HEK293 (cell line): ENCODE measurements around the gene PRKAG2.

ENCODE experiments used
- CTCF ChIA-PET: fragments of 350-600 bp; formaldehyde crosslinking; extraction: SDS; loops from one replicate; lab custom pipeline; 2021; ENCODE audit warnings: antibody characterized with exemption; lab: Yijun Ruan, JAX
- POLR2A ChIA-PET: fragments of 300-600 bp; formaldehyde crosslinking; extraction: SDS; loops from one replicate; lab custom pipeline; 2020; ENCODE audit warnings: antibody characterized with exemption, inconsistent platforms; lab: Yijun Ruan, JAX
- H3K27ac ChIP-seq: fragments of 200-500 bp; sonication (Bioruptor generic); 2 replicates; pipeline ENCODE4 v1.5.1; 2014; ENCODE audit warnings: low read depth, low read length, control low read depth, inconsistent platforms; ENCODE audit errors: extremely low read depth
- H3K36me3 ChIP-seq, 2 experiments: fragments of 200-500 bp in 1 of 2; sonication (Bioruptor generic) in 1 of 2; 1 replicate in 1 of 2; 2 replicates in 1 of 2; pipeline ENCODE4 v1.5.1; 2014 to 2017; ENCODE audit warnings: inconsistent platforms in 2 of 2, low read length in 2 of 2; ENCODE audit not compliant: control insufficient read depth in 2 of 2, insufficient read depth in 1 of 2
- H3K4me1 ChIP-seq: fragments of 200-500 bp; sonication (Bioruptor generic); 2 replicates; pipeline ENCODE4 v1.5.1; 2014; ENCODE audit warnings: mild to moderate bottlenecking, low read length, inconsistent platforms; ENCODE audit not compliant: control insufficient read depth, insufficient read depth
- H3K4me3 ChIP-seq: 2 replicates; pipeline ENCODE4 v1.5.1; 2011; ENCODE audit warnings: low read depth, mild to moderate bottlenecking, control low read depth, low read length, moderate library complexity
- H3K9me3 ChIP-seq: fragments of 200-500 bp; sonication (Bioruptor generic); 2 replicates; pipeline ENCODE4 v1.5.1; 2014; ENCODE audit warnings: low read depth, low read length, inconsistent platforms; ENCODE audit not compliant: control insufficient read depth, insufficient read depth
- OVOL3 ChIP-seq: fragments of 450-650 bp; formaldehyde crosslinking; IDR thresholded peaks from 2 replicates; pipeline ENCODE4 v1.5.1; 2016; ENCODE audit warnings: missing biosample characterization, missing genetic modification characterization
- REPIN1 ChIP-seq: fragments of 450-650 bp; formaldehyde crosslinking; IDR thresholded peaks from 2 replicates; pipeline ENCODE4 v1.5.1; 2017; ENCODE audit warnings: missing biosample characterization, missing genetic modification characterization, low read depth
- SALL2 ChIP-seq: fragments of 450-650 bp; formaldehyde crosslinking; IDR thresholded peaks from 2 replicates; pipeline ENCODE4 v1.5.0; 2017; ENCODE audit warnings: missing biosample characterization, mild to moderate bottlenecking, missing genetic modification characterization, borderline replicate concordance
- TCF7L2 ChIP-seq: IDR thresholded peaks from 2 replicates; pipeline ENCODE4 v1.6.1; 2011; ENCODE audit warnings: low read depth, mild to moderate bottlenecking, inconsistent platforms, low read length, moderate library complexity, borderline replicate concordance
- ZBTB7A ChIP-seq: fragments of 450-650 bp; formaldehyde crosslinking; IDR thresholded peaks from 2 replicates; pipeline ENCODE4 v1.5.1; 2016; ENCODE audit warnings: low read depth, missing biosample characterization, missing genetic modification characterization
- ZNF140 ChIP-seq: fragments of 450-650 bp; formaldehyde crosslinking; IDR thresholded peaks from 2 replicates; pipeline ENCODE4 v1.5.1; 2016; ENCODE audit warnings: missing biosample characterization, missing genetic modification characterization
- ZNF155 ChIP-seq: fragments of 450-650 bp; formaldehyde crosslinking; IDR thresholded peaks from 2 replicates; pipeline ENCODE4 v1.5.1; 2016; ENCODE audit warnings: missing biosample characterization, missing genetic modification characterization
- ZNF157 ChIP-seq: fragments of 450-650 bp; formaldehyde crosslinking; IDR thresholded peaks from 2 replicates; pipeline ENCODE4 v1.5.1; 2016; ENCODE audit warnings: missing biosample characterization, missing genetic modification characterization
- ZNF23 ChIP-seq: fragments of 450-650 bp; formaldehyde crosslinking; IDR thresholded peaks from 2 replicates; pipeline ENCODE4 v1.5.1; 2016; ENCODE audit warnings: missing biosample characterization, missing genetic modification characterization, borderline replicate concordance
- ZNF274 ChIP-seq, 2 experiments: fragments of 200-500 bp in 1 of 2; fragments of 450-650 bp in 1 of 2; sonication (Bioruptor generic) in 1 of 2; formaldehyde crosslinking in 1 of 2; IDR thresholded peaks; 2 replicates each; pipeline versions ENCODE4 v1.5.1 to v1.6.1; 2014 to 2016; ENCODE audit warnings: borderline replicate concordance in 1 of 2, inconsistent platforms in 1 of 2, low read length in 1 of 2, missing biosample characterization in 1 of 2, missing genetic modification characterization in 1 of 2
- ZNF302 ChIP-seq: fragments of 450-650 bp; formaldehyde crosslinking; IDR thresholded peaks from 2 replicates; pipeline ENCODE4 v1.5.1; 2016; ENCODE audit warnings: missing biosample characterization, missing genetic modification characterization, low read depth
- ZNF311 ChIP-seq: fragments of 450-650 bp; formaldehyde crosslinking; IDR thresholded peaks from 2 replicates; pipeline ENCODE4 v1.5.1; 2017; ENCODE audit warnings: missing biosample characterization, missing genetic modification characterization, borderline replicate concordance
- ZNF37A ChIP-seq: fragments of 450-650 bp; IDR thresholded peaks from 2 replicates; pipeline ENCODE4 v1.5.1; 2018; ENCODE audit warnings: missing biosample characterization, missing genetic modification characterization
- ZNF426 ChIP-seq: fragments of 450-650 bp; formaldehyde crosslinking; IDR thresholded peaks from 2 replicates; pipeline ENCODE4 v1.5.1; 2017; ENCODE audit warnings: missing biosample characterization, missing genetic modification characterization, mild to moderate bottlenecking, inconsistent platforms, moderate library complexity
- ZNF501 ChIP-seq: fragments of 450-650 bp; formaldehyde crosslinking; IDR thresholded peaks from 2 replicates; pipeline ENCODE4 v1.5.1; 2016; ENCODE audit warnings: missing biosample characterization, missing genetic modification characterization
- ZNF555 ChIP-seq: fragments of 450-650 bp; formaldehyde crosslinking; conservative IDR thresholded peaks from 2 replicates; pipeline ENCODE4 v1.5.1; 2017; ENCODE audit warnings: missing biosample characterization, mild to moderate bottlenecking, missing genetic modification characterization, inconsistent platforms
- ZNF623 ChIP-seq: fragments of 450-650 bp; formaldehyde crosslinking; IDR thresholded peaks from 2 replicates; pipeline ENCODE4 v1.5.1; 2016; ENCODE audit warnings: missing biosample characterization, missing genetic modification characterization
- ZNF629 ChIP-seq: fragments of 450-650 bp; formaldehyde crosslinking; IDR thresholded peaks from 2 replicates; pipeline ENCODE4 v1.5.1; 2017; ENCODE audit warnings: missing biosample characterization, missing genetic modification characterization
- TF ChIP-seq, protein P1 (sequence below): sonication (generic); formaldehyde crosslinking; IDR thresholded peaks from 2 replicates; pipeline ENCODE4 v1.8.1; 2022; ENCODE audit warnings: mild to moderate bottlenecking, moderate library complexity, missing genetic modification reagents
- TF ChIP-seq, protein P2 (sequence below): fragments of 450-650 bp; formaldehyde crosslinking; IDR thresholded peaks from 2 replicates; pipeline ENCODE4 v1.5.0; 2017; ENCODE audit warnings: missing biosample characterization, missing genetic modification characterization, borderline replicate concordance
- TF ChIP-seq, protein P3 (sequence below): fragments of 450-650 bp; formaldehyde crosslinking; IDR thresholded peaks from 2 replicates; pipeline ENCODE4 v1.5.1; 2016; ENCODE audit warnings: missing biosample characterization, missing genetic modification characterization
- TF ChIP-seq, protein P4 (sequence below): IDR thresholded peaks from 2 replicates; pipeline ENCODE4 v1.6.1; 2011; ENCODE audit warnings: mild to moderate bottlenecking, low read depth, low read length, borderline replicate concordance
- TF ChIP-seq, protein P5 (sequence below): fragments of 450-650 bp; formaldehyde crosslinking; IDR thresholded peaks from 2 replicates; pipeline ENCODE4 v1.5.1; 2016; ENCODE audit warnings: missing biosample characterization, missing genetic modification characterization, borderline replicate concordance

PRKAG2 gene

DNA sequence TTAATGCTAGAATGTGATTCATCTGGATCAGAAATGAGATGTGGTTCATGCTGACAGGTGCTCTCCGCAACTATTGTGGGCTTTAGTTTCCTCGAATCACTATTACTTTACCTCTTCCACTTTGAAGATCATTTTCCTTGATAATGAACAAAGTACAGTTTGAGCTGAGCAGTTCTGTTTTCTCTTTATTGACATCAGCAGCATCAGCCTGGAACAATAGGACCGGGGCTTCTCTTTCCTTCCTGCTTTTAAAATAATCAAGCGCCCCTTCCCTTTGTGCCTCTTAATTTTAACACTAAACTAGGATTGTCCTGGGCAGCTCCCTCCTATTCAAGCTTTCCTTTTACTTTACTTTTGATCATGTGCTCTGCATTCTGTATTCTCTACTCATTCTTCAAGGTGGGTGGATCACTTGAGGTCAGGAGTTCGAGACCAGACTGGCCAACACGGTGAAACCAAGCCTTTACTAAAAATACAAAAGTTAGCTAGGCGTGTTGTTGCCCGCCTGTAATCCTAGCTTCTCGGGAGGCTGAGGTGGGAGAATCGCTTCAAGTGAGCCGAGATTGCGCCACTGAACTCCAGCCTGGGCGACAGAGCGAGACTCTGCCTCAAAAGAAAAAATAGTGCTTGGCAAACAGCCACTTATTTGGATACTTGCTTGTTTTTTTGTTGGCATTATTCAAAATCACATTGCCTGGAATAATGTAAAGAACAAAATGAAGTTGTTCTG, 290.2 kb downstream of the PRKAG2 start:
- no peak for TF ChIP-seq REPIN1 (tag by site-specific recombination)
- no peak for TF ChIP-seq ZNF274 (IDR thresholded peaks at IDR 0.05; ENCODE audit: low read length)
- TF ChIP-seq ZNF274 (tag by site-specific recombination; IDR thresholded peaks at IDR 0.05; ENCODE audit: borderline replicate concordance) = no peak
- TF ChIP-seq, protein P1, sequence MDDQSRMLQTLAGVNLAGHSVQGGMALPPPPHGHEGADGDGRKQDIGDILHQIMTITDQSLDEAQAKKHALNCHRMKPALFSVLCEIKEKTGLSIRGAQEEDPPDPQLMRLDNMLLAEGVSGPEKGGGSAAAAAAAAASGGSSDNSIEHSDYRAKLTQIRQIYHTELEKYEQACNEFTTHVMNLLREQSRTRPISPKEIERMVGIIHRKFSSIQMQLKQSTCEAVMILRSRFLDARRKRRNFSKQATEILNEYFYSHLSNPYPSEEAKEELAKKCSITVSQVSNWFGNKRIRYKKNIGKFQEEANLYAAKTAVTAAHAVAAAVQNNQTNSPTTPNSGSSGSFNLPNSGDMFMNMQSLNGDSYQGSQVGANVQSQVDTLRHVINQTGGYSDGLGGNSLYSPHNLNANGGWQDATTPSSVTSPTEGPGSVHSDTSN (CRISPR knock-in tag) = no peak
- TF ChIP-seq OVOL3 = no peak
- TF ChIP-seq ZNF426 (tag by site-specific recombination) = no peak
- TF ChIP-seq, protein P2, sequence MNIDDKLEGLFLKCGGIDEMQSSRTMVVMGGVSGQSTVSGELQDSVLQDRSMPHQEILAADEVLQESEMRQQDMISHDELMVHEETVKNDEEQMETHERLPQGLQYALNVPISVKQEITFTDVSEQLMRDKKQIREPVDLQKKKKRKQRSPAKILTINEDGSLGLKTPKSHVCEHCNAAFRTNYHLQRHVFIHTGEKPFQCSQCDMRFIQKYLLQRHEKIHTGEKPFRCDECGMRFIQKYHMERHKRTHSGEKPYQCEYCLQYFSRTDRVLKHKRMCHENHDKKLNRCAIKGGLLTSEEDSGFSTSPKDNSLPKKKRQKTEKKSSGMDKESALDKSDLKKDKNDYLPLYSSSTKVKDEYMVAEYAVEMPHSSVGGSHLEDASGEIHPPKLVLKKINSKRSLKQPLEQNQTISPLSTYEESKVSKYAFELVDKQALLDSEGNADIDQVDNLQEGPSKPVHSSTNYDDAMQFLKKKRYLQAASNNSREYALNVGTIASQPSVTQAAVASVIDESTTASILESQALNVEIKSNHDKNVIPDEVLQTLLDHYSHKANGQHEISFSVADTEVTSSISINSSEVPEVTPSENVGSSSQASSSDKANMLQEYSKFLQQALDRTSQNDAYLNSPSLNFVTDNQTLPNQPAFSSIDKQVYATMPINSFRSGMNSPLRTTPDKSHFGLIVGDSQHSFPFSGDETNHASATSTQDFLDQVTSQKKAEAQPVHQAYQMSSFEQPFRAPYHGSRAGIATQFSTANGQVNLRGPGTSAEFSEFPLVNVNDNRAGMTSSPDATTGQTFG = no peak
- TF ChIP-seq, all 188 proteins: peak for 0
- H3K9me3 ChIP-seq = no peaks in the 10 kb centered on the region
- no peak overlapping the region for H3K4me3 ChIP-seq
- CTCF ChIA-PET = interaction anchor here (0.6 kb wide), 1 partner anchor 119 kb away, joined by 3 read pairs; no protein-coding TSS in a partner anchor
- peaks cover 0 to 13% of the 10 kb centered on the region in 2 experiments; a peak in 1 of 3 replicates for H3K36me3 ChIP-seq
- H3K27ac ChIP-seq = no peak overlapping the region
- POLR2A ChIA-PET = no interaction called here
- H3K4me1 ChIP-seq = no peaks in the 10 kb centered on the region

DNA sequence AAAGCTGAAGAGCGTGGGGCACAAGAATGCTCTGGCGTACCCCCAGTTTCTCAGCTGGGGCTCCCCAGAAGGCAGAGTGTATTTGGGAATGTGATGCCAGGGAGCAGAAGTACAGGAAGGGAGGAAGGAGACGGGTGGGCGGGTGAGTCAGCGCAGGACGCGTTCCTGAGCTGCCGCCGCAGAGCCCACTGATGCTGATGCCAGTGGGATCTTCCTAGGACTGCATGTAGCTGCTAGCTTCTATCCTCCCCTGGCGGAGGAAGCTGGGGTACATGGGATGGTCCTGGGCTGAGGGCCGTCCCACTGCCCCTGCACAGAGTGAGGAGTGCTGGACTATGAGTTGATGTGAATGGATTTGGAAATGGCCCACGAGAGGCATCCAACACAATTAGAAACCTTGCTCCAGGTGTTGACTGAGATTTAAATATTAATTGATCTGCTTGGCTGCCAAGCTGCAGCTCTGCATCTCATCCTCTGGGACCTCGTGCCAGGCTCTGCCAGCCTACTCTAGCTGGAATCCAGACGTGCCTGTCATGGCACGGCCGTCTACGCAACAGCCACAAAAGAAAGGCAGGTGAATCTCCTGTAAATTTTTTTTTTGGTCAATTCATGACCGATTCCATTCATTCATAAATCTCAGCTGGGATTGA, 291.0 kb downstream of the PRKAG2 start:
- TF ChIP-seq ZNF37A = no peak
- TF ChIP-seq, protein P3, sequence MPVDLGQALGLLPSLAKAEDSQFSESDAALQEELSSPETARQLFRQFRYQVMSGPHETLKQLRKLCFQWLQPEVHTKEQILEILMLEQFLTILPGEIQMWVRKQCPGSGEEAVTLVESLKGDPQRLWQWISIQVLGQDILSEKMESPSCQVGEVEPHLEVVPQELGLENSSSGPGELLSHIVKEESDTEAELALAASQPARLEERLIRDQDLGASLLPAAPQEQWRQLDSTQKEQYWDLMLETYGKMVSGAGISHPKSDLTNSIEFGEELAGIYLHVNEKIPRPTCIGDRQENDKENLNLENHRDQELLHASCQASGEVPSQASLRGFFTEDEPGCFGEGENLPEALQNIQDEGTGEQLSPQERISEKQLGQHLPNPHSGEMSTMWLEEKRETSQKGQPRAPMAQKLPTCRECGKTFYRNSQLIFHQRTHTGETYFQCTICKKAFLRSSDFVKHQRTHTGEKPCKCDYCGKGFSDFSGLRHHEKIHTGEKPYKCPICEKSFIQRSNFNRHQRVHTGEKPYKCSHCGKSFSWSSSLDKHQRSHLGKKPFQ (tag by site-specific recombination) = no peak
- no peak for TF ChIP-seq ZNF157
- TF ChIP-seq ZNF311 = no peak
- TF ChIP-seq, protein P1 (CRISPR knock-in tag) = no peak
- TF ChIP-seq ZBTB7A (tag by site-specific recombination) = no peak
- no peak for TF ChIP-seq ZNF155 (tag by site-specific recombination)
- no peak for TF ChIP-seq ZNF555
- no peak for TF ChIP-seq ZNF623 (tag by site-specific recombination)
- TF ChIP-seq TCF7L2 = no peak
- no peak for TF ChIP-seq ZNF501 (tag by site-specific recombination)
- TF ChIP-seq, protein P4, sequence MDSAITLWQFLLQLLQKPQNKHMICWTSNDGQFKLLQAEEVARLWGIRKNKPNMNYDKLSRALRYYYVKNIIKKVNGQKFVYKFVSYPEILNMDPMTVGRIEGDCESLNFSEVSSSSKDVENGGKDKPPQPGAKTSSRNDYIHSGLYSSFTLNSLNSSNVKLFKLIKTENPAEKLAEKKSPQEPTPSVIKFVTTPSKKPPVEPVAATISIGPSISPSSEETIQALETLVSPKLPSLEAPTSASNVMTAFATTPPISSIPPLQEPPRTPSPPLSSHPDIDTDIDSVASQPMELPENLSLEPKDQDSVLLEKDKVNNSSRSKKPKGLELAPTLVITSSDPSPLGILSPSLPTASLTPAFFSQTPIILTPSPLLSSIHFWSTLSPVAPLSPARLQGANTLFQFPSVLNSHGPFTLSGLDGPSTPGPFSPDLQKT = no peak
- TF ChIP-seq SALL2 (tag by site-specific recombination) = no peak
- no peak for TF ChIP-seq ZNF629
- no peak for TF ChIP-seq ZNF140
- TF ChIP-seq ZNF23 (tag by site-specific recombination) = no peak
- TF ChIP-seq, protein P5, sequence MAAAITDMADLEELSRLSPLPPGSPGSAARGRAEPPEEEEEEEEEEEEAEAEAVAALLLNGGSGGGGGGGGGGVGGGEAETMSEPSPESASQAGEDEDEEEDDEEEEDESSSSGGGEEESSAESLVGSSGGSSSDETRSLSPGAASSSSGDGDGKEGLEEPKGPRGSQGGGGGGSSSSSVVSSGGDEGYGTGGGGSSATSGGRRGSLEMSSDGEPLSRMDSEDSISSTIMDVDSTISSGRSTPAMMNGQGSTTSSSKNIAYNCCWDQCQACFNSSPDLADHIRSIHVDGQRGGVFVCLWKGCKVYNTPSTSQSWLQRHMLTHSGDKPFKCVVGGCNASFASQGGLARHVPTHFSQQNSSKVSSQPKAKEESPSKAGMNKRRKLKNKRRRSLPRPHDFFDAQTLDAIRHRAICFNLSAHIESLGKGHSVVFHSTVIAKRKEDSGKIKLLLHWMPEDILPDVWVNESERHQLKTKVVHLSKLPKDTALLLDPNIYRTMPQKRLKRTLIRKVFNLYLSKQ (tag by site-specific recombination) = no peak
- TF ChIP-seq ZNF302 (tag by site-specific recombination) = no peak
- Histone ChIP-seq H3K4me1 (no peaks in the 10 kb centered on the region), H3K4me3 (no peak overlapping the region), H3K36me3 (peaks cover 0 to 10% of the 10 kb centered on the region in 2 experiments; a peak in 1 of 3 replicates), H3K9me3 (no peaks in the 10 kb centered on the region), H3K27ac (no peak overlapping the region)
- ChIA-PET CTCF (no interaction called here), POLR2A (interaction anchor here (0.7 kb wide), 1 partner anchor 121 kb away, joined by 3 read pairs; no protein-coding TSS in a partner anchor)
